Measurements from ENCODE around the gene PLCB1.

Gene PLCB1

DNA sequence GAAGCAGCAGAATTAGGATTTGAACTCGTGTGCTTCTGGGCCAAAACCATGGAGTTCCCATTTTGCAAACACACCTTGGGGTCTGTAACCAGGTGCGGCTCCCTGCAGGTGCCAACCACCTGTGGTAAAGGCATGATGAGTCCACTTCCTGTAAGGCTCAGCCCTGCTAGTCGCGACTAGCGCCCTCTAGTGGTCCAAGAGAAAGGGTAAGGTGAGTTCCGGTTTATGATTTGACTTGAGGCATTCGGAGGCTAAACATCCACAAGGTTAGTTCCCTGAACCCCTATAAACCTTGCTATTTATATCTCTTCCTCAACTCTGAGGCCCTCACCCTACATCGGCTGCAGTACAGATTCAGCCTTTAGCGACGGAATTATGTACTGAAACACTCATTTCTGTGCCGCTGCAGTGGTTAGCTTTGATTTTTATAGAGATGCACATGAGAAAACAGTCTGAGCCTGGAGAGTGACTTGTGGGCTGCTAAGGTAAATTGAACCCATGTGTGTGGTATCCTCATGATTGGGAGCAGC, 173.4 kb downstream of the PLCB1 start:
- DNase-seq, result peak; percentile 59

DNA sequence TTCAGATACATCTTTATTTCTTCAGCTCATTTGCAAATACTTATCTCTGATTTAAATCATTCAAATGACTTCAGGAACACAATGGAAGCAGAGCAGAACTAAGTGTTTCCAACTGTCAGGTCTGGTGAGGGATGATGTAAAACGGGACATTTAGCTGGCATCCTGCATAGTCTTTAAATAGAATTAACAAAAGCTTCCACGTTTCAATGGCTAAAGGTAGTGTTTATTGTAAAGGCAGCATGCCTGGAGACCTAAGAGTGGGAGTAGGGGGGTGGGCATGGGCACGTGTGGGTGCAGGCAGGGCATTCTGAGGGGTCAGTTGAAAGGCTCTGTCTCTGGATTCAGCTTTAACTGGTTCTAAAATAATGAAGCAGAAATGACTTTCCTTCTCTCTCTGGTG, 174.9 kb downstream of the PLCB1 start:
- DNase-seq, result no peak

DNA sequence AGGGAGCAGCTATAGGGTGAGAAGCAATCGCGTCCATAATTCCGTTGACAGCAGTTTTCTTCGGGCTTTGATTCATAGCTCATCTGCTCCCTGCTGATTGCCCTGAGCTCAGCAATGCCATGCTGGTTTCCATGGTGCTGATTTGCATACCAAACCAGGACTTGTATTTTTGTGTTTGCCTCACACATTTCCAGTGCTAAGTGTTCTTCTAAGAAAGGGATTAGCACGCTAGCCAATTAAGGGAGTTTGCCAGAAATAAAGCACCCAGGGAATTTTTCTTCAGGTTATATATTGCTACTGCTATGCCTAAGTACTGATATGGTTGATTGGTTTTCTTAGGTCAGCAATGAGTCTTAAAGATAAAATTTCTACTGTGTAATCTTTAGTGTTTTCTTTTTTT, 177.6 kb downstream of the PLCB1 start:
- no peak for DNase-seq

DNA sequence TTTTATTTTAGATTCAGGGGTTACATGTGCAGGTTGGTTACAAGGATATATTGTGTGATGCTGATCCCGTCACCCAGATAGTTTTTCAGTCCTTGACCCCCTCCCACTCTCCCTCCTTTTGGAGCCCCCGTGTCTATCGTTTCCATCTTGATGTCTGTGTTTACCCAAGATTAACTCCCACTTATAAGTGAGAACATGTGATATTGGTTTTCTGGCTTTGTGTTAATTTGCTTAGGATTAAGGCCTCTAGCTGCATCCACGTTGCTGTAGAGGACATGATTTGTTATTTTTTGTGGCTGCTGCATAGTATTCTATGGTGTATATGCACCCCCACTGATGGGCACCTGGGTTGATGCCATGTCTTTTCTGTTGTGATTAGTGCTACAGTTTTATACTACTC, 178.6 kb downstream of the PLCB1 start:
- no peak for DNase-seq

DNA sequence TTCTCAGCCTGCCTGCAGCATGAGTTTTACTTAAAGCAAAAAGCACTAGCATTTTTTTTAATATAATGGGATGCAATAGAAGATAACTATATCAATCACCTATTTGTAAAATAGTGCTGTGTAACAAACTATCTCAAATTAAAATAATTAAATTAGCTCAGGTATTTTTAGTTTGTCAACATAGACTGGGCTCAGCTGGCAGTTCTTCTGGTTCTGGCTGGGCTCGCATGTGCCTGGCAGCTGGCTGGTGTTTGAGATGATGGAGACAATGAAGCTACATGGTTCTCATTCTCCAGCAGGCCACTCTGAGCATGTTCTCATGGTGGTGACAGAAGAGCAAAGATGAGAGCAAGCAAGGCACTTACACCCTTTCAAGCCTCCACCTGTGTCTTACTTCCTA, 181.0 kb downstream of the PLCB1 start:
- DNase-seq, result no peak

DNA sequence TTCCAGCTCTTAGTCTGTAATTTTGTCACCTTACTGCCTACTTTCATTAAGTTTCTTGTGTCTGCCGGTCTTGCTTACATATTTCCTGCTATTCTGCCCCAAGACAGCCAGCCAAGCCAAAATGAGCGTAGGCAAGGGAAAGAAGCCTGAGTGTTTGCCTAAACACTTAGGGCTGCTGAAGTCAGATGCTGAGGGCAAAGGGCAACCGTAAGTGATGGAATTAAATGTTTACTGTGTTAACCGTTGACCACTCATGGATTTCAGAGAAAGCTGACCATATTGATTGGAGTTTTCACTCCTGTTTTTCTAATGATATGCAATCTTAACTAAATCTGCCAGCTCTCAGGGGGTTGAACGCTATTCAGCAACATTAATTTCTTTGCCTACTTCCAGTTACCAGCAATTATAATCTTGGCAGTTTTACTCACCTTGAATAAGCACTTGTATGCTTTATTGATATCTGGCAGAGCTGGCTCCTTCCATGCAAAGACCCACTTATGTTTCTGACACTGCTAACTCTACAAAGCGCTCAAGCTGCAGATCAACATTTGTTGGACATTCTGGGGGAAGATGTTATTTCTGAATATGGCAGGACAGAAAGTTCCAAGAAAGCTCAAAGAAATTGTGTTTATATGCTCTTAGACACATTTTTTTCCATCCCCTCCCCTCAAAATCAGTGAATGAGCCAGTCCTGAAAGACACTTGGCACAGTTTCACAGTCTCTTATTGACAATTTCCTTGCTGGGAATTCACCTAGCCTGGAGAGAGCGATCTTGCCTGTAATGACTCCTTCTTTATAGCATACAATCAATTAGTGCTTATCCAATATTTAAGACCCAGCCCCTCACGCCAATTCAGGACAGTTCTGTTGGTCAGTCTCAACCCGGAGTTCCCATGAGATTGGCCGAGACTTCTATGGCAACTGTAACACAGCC, 183.8 kb downstream of the PLCB1 start:
- DNase-seq, result no peak

DNA sequence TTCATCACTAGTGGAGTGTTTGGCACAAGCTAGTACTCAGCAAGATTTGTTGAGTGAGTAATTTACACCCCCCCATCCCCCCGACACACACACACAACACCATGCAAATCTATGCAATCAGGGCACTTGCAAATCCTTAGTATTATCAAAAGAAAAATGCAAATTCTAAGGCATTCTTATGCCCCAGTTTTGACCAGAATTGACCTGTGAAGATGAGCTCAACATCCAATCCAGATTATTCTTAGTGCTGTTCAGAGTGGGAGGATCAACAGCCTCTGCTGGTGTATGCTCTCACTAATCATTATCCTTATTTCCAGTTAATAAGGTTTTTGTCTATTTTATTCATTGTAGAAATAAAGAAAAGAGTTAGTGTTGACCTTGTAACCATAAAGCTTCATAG, 185.4 kb downstream of the PLCB1 start:
- DNase-seq, result no peak

DNA sequence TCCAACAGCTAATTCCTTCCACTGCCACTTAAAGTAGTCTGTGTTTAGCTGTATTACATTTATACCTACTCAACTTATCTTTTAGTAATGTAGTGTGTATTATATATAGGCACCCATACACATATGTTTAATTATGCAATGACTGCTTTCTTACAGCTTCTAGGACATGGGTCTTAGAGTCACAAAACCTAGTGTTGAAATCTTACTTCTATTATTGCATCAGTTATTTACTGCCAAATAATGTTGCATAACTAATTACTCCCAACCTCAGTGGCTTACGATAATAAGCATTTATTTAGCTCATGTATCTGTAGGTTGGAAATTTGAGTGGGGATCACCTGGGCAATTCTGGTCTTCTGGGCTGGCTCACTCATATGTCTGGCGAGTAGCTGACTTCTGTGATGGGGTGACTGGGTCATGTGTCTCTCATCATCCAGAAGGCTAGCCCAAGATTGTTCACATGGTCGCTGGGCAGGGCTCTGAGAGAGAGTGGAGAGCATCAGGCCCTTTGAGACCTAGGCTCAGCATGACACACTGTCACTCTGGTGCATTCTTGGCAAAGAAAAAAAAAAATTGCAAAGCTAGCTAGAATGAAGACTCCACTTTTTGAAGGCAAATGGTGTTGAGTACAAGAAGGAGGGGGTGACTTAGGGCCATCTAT, 187.0 kb downstream of the PLCB1 start:
- no peak for DNase-seq

DNA sequence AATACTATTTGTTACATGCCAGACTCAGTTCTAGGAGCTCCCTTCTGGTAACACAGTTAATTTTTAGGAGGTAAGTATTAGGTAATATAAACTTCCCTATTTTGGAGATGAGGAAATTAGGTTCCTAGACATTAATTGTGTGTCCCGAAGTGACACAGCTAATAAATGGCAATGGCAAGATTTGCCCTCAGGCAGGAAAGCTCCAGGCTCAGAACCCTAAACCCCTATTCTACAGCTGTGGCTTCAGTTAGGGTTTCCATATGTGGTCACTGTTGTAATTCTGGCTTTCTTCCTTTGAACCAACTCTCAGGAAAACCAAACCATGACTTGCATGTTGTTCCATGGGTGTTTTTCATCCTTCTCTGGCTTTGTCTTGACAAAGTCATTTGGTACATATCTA, 188.2 kb downstream of the PLCB1 start:
- DNase-seq, result no peak

DNA sequence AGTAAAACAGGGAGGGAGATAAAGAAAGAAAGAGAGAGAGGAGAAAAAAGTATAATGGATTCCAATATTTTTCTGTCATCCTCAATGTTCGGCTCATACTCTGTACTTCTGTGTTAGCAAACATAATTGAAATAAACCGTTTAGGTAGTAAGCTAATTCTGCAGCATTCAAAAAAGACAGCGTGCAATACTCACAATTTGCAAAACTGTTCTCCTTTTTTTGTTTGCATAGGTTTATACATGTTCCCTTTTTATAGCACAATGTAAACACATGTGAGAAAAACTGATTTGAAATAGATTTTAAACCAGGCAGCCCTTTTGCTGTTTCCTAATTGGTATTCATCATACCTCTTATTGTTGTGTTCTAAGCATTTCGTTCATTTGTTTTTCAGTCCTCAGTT, 188.9 kb downstream of the PLCB1 start:
- no peak for DNase-seq

DNA sequence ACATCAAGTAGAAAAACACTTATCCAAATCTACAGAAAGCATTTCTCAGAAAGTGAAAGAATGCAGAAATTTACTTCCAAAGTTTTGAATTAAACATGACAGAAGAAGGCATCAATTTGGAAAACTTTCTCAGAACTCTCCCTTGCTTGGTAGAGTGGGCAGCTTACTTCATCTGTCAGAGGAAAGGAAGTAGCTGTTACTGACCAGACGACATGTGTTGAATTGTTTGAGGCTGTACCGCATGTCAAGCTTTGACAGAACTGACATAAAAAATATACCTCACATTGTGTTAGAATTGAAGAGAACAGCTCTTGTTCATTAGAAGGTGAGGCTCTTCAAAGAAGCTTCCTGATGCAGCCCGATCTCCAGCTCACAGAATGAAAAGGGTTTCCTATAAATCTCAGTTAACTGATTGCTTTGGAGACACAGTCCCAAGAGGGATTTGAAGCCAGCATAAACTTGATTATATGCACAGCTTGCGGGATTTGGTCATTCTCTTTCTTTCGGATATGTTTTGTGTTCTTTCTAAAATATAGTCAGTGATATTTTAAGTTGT, 190.7 kb downstream of the PLCB1 start:
- no peak for DNase-seq

DNA sequence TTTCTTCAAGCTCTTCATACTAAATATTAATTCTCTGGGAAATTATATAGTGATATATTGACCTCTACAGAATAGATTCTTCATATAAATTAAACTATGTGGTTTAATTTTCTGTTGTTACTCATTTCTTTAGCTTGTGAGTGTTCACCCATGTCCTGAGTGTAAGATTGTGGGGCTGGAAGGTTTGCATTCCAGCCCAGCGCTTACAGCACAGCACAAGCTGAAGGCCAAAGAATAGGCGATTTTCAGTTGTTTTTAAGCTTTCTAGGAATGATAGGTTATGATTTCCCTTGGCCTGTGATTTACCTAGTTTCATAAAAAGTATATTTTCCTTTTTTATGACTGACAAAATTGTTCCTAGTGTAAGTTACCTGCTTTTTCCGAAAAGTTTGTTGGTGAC, 194.1 kb downstream of the PLCB1 start:
- DNase-seq, result no peak

DNA sequence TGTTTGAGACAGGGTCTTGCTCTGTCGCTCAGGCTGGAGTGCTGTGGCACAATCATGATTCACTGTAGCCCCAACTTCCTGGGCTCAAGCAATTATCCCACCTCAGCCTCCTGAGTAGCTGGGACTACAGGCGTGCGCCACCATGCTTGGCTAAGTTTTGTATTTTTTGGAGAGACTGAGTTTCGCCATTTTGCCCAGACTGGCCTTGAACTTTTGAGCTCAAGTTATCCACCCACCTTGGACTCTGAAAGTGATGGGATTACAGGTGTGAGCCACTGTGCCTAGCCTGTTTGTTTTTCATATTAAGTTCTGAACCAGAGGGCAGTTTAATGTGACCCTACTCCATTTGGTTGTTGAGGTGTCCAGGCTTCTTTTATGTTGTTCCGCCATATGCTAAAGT, 194.8 kb downstream of the PLCB1 start:
- DNase-seq, result no peak

DNA sequence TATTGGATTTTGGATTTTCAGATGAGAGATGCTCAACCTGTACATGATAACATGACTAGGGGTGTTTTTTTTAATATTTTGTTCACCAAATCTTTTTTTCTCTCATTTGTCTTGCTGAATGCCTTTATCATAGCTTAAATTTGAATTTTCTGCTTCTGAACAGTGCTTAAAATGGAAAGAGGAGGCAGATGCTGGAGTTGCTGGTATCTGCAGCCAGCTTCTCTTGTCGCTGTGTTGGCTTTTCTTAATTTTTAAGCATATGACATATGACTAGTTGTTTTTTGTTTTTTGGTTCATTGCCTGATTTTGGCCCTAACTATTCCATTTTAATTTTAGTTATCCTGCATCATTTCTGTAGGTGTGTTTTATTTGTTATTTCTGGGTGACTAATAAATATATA, 196.1 kb downstream of the PLCB1 start:
- no peak for DNase-seq

DNA sequence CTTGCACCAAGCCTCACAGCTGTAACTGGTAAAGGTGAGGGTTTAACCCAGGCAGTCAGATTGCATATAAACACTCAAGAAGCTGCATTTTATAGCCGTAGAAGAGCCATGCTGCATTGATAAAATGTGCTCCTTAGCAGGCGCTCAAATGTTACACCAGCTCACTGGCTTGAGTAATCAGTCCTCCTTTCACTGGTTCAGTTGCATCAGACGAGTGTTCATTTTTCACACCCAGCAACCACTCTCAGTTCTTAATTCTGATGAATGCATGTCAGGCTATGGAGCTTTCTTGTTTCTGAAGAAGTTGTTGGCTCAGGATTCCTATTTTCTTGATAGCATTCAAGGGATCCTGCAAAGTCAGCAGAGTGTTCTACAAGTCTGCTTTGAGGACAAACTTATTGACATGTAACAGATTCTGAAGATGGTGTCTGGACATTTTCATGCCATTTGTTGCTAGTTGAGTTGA, 198.3 kb downstream of the PLCB1 start:
- DNase-seq, result no peak

DNA sequence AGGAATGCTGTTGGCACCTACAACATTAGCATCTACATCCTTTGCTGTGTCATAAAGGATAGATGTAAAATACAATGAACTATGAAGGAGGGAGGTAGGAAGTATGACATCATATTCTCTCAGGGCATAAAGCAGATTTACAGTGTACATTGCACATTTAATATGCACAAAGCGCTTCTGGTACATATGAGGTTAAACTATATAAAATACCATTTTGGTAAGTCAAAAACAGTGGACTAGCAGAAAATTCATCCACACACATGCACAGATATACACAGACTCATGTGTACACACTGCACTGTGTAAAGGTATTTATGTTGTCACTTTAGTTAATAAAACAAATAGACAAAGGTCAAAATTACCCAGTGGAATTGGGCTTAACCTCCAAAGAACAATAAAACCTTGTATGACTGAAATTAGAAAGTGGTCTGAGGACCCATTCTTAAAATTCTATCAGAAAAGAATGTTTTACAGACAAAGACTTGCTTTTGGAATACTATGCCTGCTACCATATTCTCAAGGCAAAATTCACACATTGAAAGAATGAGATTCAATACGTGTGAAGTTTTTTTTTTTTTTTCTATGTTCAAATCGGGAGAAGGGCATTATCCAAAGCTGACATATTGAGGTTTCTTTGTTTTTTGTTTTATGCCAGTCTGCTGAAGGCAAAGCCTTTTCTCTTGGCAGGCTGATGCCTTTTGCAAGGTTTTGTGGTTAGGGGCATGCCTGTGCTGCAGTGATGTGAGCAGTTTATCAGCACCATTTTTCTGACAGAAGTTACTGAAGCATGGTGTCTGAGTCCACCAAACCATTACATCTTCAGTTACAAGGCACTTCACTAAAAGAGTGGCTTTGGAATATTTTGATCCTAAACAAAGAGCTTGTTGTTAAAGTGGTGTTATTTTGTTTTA, 199.0 kb downstream of the PLCB1 start:
- no peak for DNase-seq

DNA sequence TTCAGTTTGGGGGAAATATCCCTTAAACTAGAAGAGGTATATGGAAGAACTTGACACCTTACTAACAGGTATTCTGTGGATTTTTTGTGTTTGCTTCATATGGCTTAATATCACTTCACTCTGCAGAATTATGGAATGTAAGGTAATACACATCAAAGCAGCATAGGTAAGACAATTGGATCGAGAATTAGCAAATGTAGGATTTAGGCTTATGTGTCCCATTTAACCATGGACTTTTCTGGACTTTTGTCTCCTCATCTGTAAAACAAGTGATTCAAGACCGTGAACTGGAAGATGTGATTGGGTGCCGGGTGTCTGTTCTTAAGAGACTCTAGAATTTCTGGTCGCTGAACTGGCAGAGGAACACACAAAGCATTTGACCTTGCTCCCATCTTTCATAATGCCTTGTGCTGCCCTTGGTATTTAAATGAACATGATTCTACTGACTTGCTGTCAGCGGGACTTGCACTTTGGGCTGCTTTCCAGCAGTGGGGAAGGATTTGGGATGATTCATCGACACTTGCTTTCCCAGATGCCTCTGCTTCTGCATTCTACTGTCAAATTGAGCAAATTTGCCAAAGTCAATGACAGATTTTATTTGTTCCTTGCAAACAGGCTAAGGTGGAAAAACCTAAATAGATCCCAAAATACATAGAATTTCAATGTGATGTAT, 199.8 kb downstream of the PLCB1 start:
- no peak for DNase-seq

DNA sequence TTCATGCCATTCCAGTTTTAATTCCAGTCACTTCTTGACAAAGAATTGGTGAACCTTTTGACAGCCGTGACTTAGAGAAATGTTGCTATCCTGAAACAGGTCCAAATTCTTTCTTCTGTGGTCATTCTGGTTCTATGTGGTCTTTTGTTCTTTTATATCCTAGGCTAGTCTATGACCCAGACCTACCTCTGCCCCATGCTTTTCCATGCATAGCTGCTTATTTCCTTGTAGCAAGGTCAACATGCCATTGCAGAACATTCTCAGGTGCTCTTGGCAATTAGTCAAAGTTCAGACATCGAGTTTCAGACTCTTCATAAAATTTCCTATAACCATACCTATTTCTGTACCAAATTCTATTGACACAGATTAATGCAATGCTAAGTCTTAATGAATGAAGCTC, 202.6 kb downstream of the PLCB1 start:
- no peak for DNase-seq

DNA sequence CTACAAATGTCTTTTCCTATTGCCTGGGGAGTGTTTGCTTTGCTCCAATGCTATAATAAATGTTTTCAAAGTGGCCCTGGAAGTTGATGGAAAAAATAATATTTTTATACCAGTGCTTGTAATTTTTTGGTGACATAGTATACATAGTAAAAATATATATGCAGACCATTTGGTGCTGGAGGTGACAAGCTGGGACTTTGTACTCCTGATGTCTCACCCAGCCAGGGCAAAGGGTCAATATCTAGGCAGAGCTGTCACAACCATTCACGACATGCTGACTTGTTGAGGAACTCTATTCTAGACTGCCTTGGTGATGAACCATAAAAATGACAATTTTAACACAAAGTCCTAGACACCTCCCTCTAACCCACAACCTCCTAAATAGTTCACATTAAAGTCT, 203.0 kb downstream of the PLCB1 start:
- DNase-seq, result no peak

DNA sequence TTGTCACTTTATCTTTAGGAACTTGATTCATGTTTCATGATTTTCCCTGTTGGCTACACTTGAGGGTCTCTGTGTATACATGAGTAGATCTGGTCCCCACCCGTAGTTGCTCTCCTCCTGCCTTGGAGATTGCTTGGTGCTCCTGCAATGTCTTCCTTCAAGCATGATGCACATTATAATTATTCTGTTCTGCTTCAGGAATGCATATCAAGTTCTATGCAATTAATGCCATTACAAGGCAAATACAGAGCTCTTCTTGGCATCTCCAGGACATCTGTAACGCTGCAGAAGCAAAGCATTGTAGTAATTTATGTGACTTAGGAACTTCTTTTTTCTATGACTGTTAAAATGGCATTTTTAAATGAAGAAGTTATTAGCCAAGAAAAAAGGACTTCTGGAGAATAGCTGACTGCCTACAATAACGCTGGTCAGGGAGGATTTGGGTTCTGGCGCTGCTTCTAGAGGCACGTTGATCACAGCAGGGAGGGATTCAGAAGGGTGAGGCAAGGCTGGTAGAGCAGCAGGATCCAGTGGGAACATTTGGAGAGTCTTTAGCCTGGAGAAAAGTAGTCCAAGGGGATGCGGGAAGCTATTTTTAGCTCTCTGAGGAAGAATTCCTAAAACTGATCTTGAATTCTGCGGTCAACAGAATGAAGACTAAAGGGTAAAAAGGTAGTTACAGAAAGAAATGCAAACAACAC, 203.6 kb downstream of the PLCB1 start:
- DNase-seq, result no peak

DNA sequence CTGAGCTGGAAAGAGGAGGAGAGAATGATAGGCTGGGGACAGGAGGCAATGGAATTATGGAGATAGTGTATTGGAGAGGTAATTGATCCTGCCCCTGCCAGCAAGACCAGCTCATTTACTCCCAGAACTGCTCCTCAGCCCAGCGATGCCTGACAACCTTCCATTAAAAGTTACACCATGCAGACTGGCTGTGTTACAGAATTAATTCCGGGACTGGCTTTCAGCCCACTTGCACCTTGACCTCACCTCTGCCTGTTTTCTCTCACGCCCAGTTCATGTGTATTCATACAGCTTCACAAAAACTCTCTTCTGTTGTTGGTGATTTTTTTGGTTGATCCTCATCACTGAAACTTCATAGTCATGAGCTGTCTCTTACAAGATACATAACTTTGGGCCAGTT, 207.3 kb downstream of the PLCB1 start:
- no peak for DNase-seq

DNA sequence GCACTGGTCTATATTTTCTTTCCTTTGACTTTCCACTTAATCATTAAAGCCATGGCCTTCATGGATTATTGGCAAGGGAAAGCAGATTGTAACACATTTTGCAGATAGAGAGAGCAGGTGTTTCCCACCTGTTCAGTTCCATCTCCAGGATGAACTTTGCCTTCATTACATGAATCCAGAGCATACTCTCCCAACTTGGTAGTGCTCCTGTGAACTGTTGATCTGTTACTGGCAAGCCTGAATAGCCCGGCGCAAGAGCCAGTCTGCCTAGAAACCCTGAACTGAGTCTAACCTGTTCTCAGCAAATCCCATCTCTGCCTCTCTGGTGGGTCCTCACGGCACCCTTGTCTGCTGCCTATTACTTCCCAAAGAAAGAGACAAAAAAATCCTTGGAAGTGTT, 210.3 kb downstream of the PLCB1 start:
- no peak for DNase-seq

Data from CD4-positive, alpha-beta T cell treated with Interferon gamma for 1 hour (primary cell).